SU-DHL-6 (cell line): ENCODE data around the gene MICAL3.

ENCODE experiments used
- EZH2phosphoT487 ChIP-seq: fragments of 200-600 bp; sonication (generic), shearing (Covaris generic); conservative IDR thresholded peaks from 2 replicates; pipeline ENCODE4 v1.6.1; 2018; ENCODE audit warnings: mild to moderate bottlenecking, antibody characterized with exemption, low read length, moderate library complexity, mixed read lengths
- TF ChIP-seq, protein P1 (sequence below): fragments of 200-600 bp; sonication (generic); IDR thresholded peaks from one replicate; pipeline ENCODE4 v1.5.1; 2017; ENCODE audit warnings: antibody characterized with exemption, mild to moderate bottlenecking, low read length, moderate library complexity; ENCODE audit not compliant: insufficient read depth, poor library complexity, severe bottlenecking

DNA sequence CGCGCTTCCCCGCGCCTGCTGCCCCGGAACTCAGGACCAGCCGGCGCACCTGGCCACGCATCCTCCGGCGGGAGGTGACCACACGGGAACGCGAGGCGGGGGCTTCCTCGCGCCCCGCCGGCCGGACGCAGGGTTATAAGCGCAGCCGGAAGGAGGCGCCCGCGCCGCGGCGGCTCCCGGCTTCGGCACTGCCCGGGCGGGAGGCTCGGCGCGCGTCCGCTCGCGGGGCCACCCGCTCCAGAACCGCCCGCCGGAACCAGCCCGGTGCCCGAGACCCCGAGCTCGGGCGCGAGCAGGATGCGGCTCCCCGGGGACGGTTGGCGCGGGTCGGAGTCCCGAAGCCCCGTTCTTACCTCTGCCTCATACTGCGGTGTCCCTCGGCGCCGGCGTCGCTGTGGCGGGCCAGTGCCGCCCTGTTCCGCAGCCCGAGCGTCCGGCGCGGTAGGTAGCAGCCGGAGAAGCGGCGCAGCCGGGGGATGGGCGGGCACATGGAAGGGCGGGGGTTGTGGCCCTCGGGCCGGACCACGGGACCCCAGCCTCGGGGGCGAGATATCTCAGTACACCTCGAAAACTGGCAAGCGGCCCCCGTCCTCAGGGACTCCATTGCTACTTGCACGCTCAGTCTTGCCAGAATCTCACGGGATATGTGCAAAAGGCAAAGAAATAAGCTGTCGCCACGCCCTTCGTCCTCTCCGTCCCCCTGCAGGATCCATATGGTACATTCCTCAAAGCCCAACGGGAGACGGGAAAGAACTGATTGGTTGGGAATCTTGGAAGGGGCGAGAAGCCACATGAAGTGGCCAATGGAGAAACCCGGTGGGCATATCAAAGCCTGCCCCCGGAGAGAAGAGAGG lies 23.1 kb downstream of the MICAL3 start:
- TF ChIP-seq, protein P1, sequence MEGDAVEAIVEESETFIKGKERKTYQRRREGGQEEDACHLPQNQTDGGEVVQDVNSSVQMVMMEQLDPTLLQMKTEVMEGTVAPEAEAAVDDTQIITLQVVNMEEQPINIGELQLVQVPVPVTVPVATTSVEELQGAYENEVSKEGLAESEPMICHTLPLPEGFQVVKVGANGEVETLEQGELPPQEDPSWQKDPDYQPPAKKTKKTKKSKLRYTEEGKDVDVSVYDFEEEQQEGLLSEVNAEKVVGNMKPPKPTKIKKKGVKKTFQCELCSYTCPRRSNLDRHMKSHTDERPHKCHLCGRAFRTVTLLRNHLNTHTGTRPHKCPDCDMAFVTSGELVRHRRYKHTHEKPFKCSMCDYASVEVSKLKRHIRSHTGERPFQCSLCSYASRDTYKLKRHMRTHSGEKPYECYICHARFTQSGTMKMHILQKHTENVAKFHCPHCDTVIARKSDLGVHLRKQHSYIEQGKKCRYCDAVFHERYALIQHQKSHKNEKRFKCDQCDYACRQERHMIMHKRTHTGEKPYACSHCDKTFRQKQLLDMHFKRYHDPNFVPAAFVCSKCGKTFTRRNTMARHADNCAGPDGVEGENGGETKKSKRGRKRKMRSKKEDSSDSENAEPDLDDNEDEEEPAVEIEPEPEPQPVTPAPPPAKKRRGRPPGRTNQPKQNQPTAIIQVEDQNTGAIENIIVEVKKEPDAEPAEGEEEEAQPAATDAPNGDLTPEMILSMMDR = no peak
- no peak for TF ChIP-seq EZH2phosphoT487
